Epithelial cell of proximal tubule (primary cell): Measurements from ENCODE around the gene GOPC. TPM values are rescaled to one million over a fixed set of nuclear protein-coding genes. Genes with fewer than 3 reads are reported as not detected.
A peak's percentile ranks its signal among the peaks of the same experiment; 100 is the strongest.

Source experiments
- DNase-seq: peaks from one replicate; pipeline ENCODE4 v3.0.0-alpha.2; 2011; ENCODE audit warnings: low read depth
- H3K4me3 ChIP-seq: 2 replicates; pipeline ENCODE4 v1.5.1; 2011; ENCODE audit warnings: low read depth, mild to moderate bottlenecking, low read length
- total RNA-seq: library from RNA; depleted of rRNA; stranded (reverse); fragments of >200 nt; gene quantifications from 2 replicates; pipeline ENCODE4 v1.2.3, GENCODE V29; 2015
- TF ChIP-seq, protein P1 (sequence below): conservative IDR thresholded peaks from 2 replicates; pipeline ENCODE4 v1.5.1; 2012; ENCODE audit warnings: low read depth, mild to moderate bottlenecking, low read length

GOPC gene
- total RNA-seq, 1 donor from 2014 or later = 13.2 TPM

GRCh38 chr6:117605169-117605826, 3.0 kb upstream of the GOPC start:
- no peak overlapping the region for H3K4me3 ChIP-seq
- TF ChIP-seq, protein P1, sequence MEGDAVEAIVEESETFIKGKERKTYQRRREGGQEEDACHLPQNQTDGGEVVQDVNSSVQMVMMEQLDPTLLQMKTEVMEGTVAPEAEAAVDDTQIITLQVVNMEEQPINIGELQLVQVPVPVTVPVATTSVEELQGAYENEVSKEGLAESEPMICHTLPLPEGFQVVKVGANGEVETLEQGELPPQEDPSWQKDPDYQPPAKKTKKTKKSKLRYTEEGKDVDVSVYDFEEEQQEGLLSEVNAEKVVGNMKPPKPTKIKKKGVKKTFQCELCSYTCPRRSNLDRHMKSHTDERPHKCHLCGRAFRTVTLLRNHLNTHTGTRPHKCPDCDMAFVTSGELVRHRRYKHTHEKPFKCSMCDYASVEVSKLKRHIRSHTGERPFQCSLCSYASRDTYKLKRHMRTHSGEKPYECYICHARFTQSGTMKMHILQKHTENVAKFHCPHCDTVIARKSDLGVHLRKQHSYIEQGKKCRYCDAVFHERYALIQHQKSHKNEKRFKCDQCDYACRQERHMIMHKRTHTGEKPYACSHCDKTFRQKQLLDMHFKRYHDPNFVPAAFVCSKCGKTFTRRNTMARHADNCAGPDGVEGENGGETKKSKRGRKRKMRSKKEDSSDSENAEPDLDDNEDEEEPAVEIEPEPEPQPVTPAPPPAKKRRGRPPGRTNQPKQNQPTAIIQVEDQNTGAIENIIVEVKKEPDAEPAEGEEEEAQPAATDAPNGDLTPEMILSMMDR = peak; percentile 88
- peak; percentile 32 for DNase-seq

- TF ChIP-seq, protein P1 = no peak
- H3K4me3 ChIP-seq = no peak overlapping the region
- DNase-seq = no peak
These were observed 1.5 kb upstream of the GOPC start for GRCh38 chr6:117603821-117604220.

- TF ChIP-seq, protein P1 = no peak
- DNase-seq = no peak
- H3K4me3 ChIP-seq = peak overlapping the region; percentile 87
These were observed 733 bp upstream of the GOPC start for GRCh38 chr6:117602899-117603588.

DNA sequence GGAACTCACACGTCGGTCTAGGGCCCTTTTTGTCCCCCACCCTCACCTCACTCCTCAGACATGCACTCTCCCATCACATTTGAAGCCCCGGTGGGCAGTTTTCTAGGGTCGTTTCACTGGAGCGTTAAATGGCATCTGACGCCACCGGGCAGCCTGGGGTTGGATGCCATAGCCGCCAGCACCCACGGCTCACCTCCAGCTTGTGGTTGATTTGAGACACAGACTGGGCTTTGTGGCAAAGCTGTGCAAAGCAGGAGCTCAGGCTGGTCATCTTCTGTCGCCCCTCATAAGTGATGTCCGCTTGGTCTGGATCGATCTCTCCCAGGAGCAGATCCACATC, 530 bp downstream of the GOPC start:
- H3K4me3 ChIP-seq = peak overlapping the region; percentile 87
- TF ChIP-seq, protein P1 = no peak
- DNase-seq = no peak

DNA sequence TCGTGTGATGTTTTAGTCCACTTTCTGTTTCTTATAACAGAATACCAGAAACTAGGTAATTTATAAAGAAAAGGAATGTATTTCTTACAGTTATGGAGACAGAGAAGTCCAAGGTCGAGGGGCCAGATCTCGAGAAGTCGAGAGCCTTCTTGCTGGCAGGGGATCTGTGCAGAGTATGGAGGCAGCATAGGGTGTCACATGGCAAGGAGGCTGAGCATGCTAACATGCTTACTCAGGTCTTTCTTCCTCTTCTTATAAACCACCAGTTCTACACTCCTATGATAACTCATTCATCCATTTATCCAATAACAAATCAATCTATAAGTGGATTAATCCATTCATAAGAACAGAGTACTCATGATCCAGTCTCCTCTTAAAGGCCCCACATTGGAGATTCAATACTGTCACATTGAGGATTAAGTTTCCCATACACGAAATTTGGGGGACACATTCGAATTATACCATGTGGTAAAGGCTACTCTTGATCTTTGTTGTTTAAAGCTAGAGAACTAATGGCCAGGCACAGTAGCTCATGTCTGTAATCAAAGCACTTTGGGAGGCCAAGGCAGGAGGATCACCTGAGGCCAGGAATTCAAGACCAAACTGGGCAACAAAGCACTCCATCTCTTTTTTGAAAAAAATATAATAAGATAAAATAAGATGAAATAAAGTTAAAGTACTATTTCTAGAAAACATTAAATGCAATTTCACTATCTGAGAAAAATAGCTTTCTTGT, 2.1 kb downstream of the GOPC start:
- DNase-seq = no peak
- TF ChIP-seq, protein P1 = no peak

DNA sequence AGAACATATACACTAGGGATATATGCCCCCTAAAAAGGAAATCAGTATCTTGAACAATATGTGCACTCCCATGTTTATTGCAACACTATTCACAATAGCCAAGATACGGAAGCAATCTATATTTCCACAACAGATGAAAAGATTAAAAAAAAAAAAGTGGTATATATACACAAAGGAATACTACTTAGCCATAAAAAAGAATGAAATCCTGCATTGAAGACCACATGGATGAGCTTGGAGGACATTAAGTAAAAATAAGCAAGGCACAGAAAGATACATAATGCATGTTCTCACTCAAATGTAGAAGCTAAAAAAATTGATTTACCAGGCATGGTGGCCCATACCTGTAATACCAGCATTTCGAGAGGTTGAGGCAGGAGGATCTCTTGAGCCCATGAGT, 4.6 kb downstream of the GOPC start:
- no peak for DNase-seq
- TF ChIP-seq, protein P1 = no peak
- no peak overlapping the region for H3K4me3 ChIP-seq

More for the DNA sequence above, 2.1 kb downstream of the GOPC start:
- peak overlapping the region; percentile 8 for H3K4me3 ChIP-seq
